HG03175 (cell line): ENCODE measurements around the gene ALOX12B.
A peak's percentile ranks its signal among the peaks of the same experiment; 100 is the strongest.
"Not testable (repeated sequence)": the region's sequence is repeated elsewhere in the genome, so short reads cannot be mapped to it uniquely, and the experiment has no call there.

ENCODE experiments used
- ATAC-seq: cut with Tn5 transposase; IDR thresholded peaks from one replicate; pipeline ENCODE4 v1.9.1; 2021; ENCODE audit warnings: mild to moderate bottlenecking, moderate library complexity; ENCODE audit not compliant: unreplicated experiment

ALOX12B gene

DNA sequence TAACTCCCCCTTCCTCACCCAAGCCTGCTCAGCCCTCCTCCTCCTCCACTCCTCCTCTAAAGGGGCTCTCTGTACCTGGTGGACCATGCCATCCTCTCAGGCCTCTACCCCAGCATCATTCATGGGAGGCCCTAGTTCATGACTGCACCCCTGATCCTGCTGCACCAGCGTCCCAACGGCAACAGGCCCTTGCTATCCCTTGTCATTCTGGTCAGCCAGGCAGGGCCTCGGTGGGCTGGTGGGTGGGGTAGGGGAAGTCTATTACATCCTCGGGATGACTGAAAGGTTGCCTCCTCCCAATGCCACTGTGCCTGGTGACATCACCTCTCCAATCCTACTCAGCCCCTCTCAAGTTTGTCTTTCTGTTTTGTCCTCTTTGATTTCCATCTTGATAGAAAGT lies 19.7 kb downstream of the ALOX12B start:
- ATAC-seq = no peak

DNA sequence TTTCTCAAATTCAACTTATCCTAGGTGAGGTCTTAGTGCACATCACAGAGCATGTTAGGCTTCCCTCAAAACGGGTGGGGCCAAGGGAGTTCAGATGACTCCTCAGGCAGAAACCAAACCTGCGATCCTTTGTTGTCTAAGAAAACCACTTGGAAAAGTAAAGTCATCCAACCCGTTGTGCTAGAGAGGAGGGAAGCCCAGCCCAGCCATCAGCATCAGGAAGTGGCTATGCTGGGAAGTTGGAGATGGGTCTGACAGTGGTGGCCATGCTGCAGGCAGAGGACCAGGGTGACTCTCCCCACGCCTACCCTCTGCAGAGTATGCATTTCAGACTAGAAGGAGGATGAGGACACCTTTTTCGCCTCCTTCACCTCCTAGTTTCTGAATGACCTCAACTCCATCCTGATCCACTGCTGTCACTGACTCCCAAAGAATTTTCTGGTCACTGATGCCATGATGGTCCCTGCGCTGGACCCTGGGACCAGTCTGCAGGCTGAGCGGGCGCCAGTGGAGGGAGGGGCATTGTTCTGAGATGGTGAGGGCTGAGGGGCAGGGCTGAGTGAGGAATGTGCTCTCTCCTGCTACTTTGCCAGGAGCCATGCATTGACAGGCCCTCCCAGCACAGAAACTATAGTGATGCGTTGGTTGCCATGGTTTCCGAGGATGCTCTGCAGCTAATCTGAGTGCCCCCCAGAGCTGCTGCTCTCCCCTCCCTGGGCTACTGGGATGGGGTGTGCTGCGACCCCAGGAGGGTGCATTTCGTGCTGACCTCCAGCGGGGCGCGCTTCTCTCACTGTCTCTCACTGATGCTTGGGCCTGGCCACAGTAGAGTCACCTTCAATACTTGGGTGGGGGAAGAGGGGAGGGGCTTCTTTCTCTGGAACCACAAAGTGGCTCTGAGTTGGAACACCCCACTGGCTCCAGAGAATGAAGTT lies 20.4 kb downstream of the ALOX12B start:
- no peak for ATAC-seq

DNA sequence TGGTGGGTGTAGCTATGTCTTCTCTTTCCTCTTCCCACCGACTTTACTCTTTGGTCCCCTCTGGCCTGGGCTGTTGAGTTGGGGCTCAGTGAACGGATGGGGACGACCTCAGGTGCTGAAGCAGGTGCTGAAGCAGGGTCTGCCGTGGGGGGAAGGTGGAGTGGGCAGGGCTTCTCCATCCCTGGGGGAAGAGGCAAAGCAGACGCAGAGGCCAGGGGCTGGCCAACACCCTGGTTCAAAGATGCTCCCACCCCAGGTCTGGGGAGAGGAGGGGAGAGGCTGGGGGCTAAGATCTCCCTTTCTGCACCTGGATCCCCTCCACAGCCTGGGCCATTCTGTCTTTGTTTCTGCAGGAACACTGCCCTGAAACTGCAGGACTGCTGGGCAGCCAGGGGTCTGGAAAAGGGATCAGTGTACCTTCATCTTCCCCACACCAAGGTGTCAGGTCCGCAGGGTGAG lies 22.9 kb downstream of the ALOX12B start:
- ATAC-seq = no peak

DNA sequence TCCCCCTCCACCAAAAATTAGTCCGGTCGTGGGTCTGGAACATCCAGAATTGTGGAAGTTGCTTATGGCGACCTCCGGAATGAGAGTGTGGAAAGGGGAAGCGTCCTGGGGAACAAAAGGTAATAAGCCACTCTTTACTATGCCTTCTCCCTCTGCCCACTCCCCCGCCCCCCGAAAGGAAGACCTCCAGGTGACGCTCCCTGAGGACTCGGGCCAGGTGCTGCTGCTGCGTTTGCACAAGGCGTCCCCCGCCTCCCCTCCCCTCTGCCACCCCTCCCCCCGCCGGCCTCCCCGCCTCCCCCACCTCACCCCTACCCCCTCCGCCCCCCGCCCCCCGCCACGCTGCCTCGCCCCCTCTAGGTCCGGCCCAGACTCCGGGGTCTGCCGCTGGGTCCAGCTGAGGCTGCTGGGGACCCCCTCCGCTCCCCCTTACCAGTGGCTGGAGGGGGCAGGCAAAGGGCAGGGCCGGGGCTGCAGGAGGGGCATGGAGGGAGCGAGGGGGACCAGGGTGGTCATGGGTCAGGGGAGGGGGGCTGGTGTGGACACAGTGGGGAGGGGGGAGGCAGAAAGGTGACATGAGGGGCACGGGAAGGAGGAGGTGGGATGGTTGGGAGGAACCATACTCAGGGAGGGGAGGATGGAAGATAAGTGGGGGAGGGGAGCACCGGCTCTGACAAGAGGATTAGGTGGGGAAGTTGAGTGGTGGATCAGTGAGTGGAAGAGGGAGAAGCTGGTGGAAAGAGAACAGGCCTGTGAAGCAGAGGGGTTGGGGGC lies 23.6 kb downstream of the ALOX12B start:
- ATAC-seq = no peak

DNA sequence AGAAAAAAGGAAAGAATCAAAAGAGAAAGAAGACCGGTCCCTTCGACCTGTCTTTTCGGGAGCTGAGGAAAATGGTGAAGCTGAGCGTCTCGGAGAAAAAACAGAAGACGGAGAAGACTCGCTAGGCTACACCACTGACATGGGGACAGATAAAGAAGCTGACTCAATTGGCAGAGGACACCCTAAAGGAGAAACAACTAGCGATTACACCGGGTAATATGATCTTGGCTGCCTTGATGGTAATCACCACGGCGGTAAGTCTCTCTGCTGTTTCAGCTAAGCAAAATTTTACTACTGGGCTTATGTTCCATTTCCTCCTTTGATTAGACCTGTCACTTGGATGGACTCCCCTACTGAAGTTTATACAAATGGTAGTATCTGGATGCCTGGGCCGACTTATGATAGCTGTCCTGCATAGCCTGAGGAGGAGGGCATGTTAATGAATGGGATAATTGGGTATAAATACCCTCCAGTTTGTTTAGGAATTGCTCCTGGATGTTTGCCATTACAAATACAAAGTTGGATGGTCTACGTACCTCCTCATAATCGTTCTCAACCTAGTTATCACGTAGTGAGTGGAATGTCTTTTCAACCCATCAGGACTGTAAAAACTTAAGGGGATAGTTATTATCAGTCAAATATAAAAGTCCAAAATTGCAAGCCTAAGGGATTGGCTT lies 24.6 kb downstream of the ALOX12B start:
- ATAC-seq = no peak

DNA sequence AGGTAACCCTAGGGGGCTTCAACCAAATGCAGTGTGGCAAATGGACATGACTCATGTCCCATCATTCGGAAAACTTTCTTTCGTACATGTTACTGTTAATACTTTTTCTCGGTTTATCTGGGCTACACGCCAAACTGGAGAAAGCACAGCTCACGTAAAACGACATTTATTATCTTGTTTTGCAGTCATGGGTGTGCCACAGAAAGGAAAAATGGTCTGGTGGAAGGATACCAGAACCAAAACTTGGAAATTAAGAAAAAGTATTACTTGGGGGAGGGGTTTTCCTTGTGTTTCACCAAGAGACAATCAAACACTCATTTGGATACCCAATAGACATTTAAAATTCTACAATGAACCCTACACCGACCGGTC lies 25.1 kb downstream of the ALOX12B start:
- no peak for ATAC-seq

DNA sequence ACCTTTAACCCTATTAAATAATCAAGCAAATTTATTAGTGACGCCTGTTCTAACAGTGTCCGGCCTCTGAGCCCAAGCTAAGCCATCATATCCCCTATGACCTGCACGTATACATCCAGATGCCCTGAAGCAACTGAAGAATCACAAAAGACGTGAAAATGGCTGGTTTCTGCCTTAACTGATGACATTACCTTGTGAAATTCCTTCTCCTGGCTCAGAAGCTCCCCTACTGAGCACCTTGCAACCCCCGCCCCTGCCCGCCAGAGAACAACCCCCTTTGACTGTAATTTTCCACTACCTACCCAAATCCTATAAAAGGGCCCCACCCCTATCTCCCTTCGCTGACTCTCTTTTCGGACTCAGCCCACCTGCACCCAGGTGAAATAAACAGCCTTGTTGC lies 25.7 kb downstream of the ALOX12B start:
- ATAC-seq = not testable (repeated sequence)

DNA sequence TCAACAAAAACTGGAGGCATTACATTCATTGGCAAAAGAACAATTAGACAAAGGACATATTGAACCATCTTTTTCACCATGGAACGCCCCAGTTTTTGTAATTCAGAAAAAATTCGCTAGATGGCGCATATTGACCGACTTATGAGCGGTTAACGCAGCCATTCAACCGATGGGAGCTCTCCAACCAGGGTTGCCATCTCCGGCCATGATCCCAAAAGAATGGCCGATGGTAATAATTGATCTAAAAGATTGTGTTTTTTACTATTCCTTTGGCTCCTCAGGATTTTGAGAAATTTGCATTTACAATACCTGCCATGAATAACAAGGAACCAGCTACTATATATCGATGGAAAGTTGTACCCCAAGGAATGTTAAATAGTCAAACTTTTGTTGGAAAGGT lies 27.2 kb downstream of the ALOX12B start:
- no peak for ATAC-seq

DNA sequence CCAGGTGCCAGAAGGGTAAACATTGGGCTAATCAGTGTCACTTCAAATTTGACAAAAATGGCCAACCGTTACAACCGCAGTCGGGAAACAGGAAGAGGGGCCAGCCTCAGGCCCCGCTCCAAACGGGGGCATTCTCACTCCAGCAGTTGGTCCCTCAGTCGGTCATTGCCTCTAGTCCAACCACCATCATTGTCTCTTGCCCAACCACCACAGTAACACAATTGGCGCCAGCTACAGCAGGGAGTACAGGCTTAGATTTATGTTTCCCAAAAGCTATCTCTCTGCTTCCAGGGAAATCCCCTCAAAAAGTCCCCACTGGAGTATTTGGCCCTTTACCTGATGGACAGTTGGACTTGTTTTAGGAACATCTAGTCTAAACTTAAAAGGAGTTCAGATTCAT lies 28.4 kb downstream of the ALOX12B start:
- no peak for ATAC-seq

DNA sequence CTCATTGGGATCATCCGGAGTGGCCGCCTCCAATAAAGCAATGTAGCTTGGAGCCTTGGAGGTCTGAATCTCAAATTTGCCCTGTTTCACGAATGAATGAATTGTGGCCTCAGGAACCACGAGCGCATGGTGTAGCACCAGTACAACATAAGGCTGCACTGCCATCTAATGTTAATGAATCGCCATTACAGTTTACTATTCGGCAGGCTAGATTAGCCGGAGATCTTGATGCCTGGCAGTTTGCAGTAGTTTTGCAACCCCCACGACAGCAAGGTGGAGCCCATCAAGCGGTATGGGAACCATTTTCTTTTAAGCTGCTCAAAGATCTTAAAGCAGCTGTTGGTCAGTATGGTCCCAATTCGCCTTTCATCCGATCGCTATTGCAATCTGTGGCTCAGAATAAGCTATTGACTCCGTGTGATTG lies 29.8 kb downstream of the ALOX12B start:
- peak; percentile 39 for ATAC-seq

DNA sequence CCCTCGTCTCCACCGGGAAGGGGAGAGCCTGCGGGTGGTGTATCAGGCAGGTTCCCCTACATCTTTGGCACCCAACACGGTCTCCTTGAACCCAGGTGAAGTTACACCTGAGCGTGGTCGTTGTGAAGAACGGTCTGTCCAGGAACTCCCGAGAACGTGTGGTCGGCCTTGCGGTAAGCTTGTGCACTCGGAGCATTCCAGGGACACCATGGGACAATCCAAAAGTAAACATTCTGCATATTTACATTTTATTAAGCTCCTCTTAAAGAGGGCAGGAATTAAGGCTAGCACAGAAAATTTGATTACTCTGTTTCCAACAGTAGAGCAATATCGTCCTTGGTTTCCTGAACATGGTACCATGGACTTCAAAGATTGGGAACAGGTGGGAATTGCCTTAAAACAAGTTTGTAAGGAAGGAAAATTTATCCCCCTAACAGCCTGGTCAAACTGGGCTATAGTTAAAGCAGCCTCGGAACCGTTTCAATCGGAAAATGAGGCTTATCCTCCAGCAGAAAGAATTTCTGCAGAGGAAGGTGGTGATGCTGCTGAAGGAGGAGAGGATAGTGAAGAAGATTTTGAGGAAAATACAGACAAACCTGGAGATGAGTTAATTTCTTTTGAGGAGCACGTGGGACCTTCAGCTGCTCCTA lies 30.4 kb downstream of the ALOX12B start:
- no peak for ATAC-seq

DNA sequence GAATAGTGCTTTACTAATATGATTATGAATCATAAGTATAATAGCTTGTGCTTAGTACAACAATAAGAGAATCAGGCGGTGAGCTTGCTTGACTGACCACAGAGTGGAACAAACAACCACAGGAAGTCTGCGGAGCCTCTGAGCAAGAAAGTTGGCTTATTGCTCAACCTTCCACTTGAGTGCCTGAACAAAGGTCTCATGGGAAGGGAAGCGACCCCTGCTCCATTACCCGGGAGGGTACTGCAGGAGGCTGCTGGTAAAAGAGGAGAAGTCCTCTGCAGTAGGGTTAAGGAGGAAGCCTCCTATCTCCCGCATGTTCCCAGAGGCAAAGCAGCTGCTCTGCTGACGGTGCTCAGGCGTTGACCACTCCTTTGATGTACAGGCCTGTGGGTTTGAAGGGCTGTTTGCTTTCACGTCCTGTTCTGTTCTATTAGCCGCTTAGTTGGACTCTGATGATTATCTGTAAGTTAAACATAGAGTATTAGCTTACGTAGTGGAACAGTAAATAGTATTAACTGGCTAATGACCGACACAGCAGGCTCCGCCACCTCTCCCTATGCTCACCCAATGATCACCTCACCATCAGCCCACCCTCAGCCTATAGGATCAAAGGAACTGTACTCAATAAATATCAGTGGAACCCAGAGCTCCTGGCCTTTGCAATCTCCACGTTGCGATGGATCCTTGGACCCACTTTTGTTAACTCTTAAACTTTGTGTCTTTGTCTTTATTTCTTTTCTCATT lies 31.1 kb downstream of the ALOX12B start:
- ATAC-seq = peak; percentile 56

DNA sequence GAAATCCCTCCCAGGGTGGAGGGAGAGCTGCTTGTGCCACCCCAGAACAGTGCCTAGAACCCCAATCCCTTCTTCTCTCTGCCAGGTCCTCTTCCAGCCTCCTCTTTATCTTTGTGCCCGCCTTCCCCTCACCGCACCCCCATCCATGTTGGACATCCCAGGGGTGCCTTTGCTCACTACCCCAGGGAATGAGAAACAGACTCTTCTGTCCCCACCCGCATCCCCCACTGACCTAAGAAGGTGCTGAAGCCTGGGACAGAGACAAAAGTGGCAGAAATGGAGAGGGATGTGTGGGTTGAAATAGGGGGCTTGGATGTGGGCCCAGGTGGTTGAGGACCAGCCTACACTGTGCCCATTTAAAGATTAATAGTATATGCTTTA lies 31.7 kb downstream of the ALOX12B start:
- no peak for ATAC-seq

DNA sequence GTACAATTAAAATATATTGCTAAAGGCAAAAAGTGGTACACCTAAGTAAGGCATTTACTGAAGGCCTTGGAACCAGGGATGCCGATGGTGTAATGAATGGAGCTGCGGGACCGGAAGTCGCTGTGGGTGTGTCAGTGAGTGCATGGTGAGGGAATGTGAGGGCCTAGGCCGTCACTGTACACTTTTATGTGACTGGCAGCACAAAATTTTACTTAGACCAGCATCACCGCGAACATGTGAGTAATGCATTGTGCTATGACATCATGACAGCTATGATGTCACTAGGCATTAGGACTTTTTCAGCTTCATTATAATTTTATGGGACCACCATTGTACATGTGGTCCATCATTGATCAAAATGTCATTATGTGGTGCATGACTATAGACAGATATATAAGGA lies 33.9 kb downstream of the ALOX12B start:
- no peak for ATAC-seq

DNA sequence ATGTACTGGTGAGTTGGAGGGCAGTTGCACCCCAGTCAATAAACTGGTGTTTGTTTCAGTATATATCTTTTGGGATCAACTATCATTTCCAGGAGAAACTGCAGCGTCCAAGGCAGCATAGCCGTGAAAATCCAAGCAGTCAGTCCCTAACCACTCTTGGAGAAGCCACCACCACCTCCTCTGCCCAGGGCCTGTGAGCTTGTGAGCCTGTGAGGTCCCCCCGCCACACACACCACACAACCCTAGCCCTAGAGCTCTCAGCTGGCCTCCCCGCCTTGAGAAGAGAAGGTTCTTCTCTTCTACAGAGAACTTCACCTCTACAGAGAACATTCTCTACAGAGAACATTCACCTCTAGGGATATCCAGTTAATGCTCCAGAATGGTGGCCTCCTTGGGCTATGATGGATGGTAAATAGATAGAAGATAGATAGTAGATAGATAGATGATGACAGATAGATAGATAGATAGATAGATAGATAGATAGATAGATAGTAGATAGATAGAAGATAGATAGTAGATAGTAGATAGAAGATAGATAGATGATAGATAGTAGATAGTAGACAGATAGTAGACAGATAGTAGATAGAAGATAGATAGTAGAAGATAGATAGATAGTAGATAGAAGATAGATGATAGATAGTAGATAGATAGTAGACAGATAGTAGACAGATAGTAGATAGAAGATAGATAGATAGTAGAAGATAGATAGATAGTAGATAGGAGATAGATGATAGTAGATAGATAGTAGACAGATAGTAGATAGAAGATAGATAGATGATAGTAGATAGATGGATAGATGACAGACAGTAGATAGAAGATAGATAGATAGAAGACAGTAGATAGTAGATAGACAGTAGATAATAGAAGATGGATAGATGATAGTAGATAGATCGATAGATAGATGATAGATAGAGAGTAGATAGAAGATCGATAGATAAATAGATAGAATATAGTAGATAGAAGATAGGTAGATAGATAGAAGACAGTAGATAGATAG lies 35.0 kb downstream of the ALOX12B start:
- no peak for ATAC-seq

DNA sequence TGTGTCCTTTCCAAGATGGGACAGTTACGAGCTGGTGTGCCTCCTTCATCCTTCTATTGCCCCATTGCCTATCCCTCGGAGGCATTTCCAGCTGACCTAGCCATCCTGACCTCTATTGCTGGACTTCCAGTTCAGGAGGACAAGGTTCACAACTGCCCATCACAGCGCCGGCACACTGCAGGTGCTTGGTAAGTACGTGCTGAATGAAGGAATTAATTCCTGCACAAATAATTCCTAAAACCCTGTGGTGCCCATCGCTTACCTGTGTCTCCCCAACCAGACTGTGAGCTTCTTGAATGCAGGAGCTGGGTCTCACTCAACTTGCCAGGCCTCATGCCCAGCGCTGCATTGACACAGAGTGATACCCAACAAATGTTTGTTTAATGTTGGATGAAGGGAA lies 35.7 kb downstream of the ALOX12B start:
- ATAC-seq = no peak

DNA sequence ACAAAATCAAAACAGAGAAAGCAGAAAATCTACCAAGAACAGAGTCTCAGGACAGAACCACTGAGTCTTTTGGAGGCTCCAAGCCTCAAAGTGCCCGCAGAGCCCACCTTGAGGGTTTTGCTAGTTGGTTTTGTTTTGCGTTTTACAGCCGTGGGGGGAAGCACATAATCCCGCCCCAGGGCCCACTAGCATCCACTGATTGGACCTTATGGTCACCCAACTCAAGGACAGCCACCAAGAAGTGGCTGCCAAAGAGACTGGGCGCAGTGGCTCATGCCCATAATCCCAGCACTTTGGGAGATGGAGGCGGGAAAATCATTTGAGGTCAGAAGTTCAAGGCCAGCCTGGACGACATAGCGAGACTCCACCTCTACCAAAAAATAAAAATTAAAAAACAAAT lies 38.8 kb downstream of the ALOX12B start:
- ATAC-seq = no peak

DNA sequence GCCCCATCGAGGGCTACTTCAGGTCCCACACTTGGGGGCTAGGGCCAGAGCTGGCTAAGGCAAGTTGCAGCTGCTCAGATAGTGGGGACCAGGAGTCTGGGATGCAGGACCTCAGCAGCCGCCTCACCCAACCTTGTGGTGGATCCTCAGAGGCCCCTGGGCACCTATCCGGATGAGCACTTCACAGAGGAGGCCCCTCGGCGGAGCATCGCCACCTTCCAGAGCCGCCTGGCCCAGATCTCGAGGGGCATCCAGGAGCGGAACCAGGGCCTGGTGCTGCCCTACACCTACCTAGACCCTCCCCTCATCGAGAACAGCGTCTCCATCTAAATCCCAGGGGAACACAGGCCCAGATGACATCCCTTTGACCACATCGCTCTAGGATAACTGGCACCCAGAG lies 39.3 kb downstream of the ALOX12B start:
- no peak for ATAC-seq

DNA sequence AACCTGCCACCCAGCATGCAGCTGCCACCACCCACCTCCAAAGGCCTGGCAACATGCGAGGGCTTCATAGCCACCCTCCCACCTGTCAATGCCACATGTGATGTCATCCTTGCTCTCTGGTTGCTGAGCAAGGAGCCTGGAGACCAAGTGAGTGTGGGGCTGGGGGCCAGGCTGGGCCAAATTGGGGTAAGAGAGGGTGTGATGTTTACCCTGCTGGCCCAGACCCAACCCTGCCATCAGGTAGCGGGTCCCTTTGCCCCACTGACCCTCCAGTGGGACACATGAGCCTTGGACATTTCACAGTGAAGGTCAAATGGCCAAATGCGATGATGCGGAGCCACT lies 39.8 kb downstream of the ALOX12B start:
- no peak for ATAC-seq
